ENCODE measurements around the gene MYH2.
"Not testable (repeated sequence)": the region's sequence is repeated elsewhere in the genome, so short reads cannot be mapped to it uniquely, and the experiment has no call there.

Gene MYH2

GRCh38 chr17:10549096-10549842 lies at the start of gene MYH2:
Gene MYH2 (minus strand): TSS chr17:10549658. CDS start chr17:10547920, 1,738 bp downstream.
- DNase-seq (ENCODE audit: low read depth, low spot score): peak; percentile 33

- no peak for DNase-seq (ENCODE audit: low read depth, low spot score)
Observed at GRCh38 chr17:10598621-10599020, 49.2 kb upstream of the MYH2 start.

- no peak for DNase-seq (ENCODE audit: low read depth, low spot score)
Observed at GRCh38 chr17:10589553-10590145, 40.2 kb upstream of the MYH2 start.

- DNase-seq (ENCODE audit: low read depth, low spot score): no peak
Observed at GRCh38 chr17:10585529-10585928, 36.1 kb upstream of the MYH2 start.

- no peak for DNase-seq (ENCODE audit: low read depth, low spot score)
Observed at GRCh38 chr17:10583834-10584233, 34.4 kb upstream of the MYH2 start.

- no peak for DNase-seq (ENCODE audit: low read depth, low spot score)
Observed at GRCh38 chr17:10579270-10579669, 29.8 kb upstream of the MYH2 start.

GRCh38 chr17:10574324-10574723 lies 24.9 kb upstream of the MYH2 start:
- DNase-seq (ENCODE audit: low read depth, low spot score): no peak

GRCh38 chr17:10563991-10564660 lies 14.7 kb upstream of the MYH2 start:
- no peak for DNase-seq (ENCODE audit: low read depth, low spot score)

GRCh38 chr17:10558049-10558448 lies 8.6 kb upstream of the MYH2 start:
- DNase-seq (ENCODE audit: low read depth, low spot score): no peak

GRCh38 chr17:10557422-10557821 lies 8.0 kb upstream of the MYH2 start:
- no peak for DNase-seq (ENCODE audit: low read depth, low spot score)

- no peak for DNase-seq (ENCODE audit: low read depth, low spot score)
Observed at GRCh38 chr17:10556301-10557005, 7.0 kb upstream of the MYH2 start.

- DNase-seq (ENCODE audit: low read depth, low spot score): no peak
Observed at GRCh38 chr17:10550014-10550413, 556 bp upstream of the MYH2 start.

- DNase-seq (ENCODE audit: low read depth, low spot score): no peak
Observed at GRCh38 chr17:10547351-10547750, 2.1 kb downstream of the MYH2 start.

GRCh38 chr17:10543486-10543885 lies 6.0 kb downstream of the MYH2 start:
- not testable (repeated sequence) for DNase-seq (ENCODE audit: low read depth, low spot score)

- not testable (repeated sequence) for DNase-seq (ENCODE audit: low read depth, low spot score)
Observed at GRCh38 chr17:10541179-10541578, 8.3 kb downstream of the MYH2 start.

- DNase-seq (ENCODE audit: low read depth, low spot score): no peak
Observed at GRCh38 chr17:10532026-10532425, 17.4 kb downstream of the MYH2 start.

GRCh38 chr17:10527419-10527818 lies 22.0 kb downstream of the MYH2 start:
- no peak for DNase-seq (ENCODE audit: low read depth, low spot score)

GRCh38 chr17:10526517-10526916 lies 22.9 kb downstream of the MYH2 start:
- DNase-seq (ENCODE audit: low read depth, low spot score): no peak

GRCh38 chr17:10523064-10523463 lies 26.4 kb downstream of the MYH2 start:
- DNase-seq (ENCODE audit: low read depth, low spot score): no peak

- no peak for DNase-seq (ENCODE audit: low read depth, low spot score)
Observed at GRCh38 chr17:10521949-10522348, 27.5 kb downstream of the MYH2 start.

- DNase-seq (ENCODE audit: low read depth, low spot score): no peak
Observed at GRCh38 chr17:10518271-10519037, 31.0 kb downstream of the MYH2 start, which contains the start of gene MYH1. Gene MYH1 (minus strand): TSS chr17:10518542. CDS start chr17:10516642, 1,900 bp downstream.

All from iPS DF 19.7 (cell line).